ENCODE results near the gene SGIP1.

DNA sequence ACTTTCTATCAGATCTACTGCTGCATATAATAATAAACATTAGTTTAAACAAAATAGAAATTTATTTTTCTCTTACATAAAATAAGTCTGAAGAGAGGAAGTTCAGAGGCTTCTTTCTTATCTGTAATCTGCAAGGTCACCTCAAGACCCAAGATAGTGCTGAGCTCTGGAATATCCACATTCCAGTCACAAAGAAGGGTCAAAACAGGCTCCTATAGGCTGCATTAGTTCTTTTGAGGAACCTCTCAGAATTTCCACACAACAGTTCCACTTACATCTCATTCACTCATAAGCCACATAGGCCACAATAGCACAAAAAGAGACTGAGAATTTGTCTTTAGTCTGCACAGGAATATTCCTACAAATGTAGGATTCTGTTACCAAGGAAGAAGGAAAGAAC is 233.7 kb downstream of the SGIP1 start:
- TF ChIP-seq, protein P1, sequence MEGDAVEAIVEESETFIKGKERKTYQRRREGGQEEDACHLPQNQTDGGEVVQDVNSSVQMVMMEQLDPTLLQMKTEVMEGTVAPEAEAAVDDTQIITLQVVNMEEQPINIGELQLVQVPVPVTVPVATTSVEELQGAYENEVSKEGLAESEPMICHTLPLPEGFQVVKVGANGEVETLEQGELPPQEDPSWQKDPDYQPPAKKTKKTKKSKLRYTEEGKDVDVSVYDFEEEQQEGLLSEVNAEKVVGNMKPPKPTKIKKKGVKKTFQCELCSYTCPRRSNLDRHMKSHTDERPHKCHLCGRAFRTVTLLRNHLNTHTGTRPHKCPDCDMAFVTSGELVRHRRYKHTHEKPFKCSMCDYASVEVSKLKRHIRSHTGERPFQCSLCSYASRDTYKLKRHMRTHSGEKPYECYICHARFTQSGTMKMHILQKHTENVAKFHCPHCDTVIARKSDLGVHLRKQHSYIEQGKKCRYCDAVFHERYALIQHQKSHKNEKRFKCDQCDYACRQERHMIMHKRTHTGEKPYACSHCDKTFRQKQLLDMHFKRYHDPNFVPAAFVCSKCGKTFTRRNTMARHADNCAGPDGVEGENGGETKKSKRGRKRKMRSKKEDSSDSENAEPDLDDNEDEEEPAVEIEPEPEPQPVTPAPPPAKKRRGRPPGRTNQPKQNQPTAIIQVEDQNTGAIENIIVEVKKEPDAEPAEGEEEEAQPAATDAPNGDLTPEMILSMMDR (IDR thresholded peaks at IDR 0.05): no peak
- TF ChIP-seq POLR2A (IDR thresholded peaks at IDR 0.05): no peak
